Mesangial cell (primary cell): Measurements from ENCODE around the gene SLC35B4. TPM values are rescaled to one million over a fixed set of nuclear protein-coding genes. Genes with fewer than 3 reads are reported as not detected.

ENCODE experiments used
- total RNA-seq: library from RNA; depleted of rRNA; stranded (reverse); fragments of >200 nt; gene quantifications from 2 replicates; pipeline ENCODE4 v1.2.3, GENCODE V29; 2015

Gene SLC35B4
- 9.0 and 12.1 TPM in 2 replicates for total RNA-seq

GRCh38 chr7:134316539-134317344 is at the start of gene SLC35B4:
SLC35B4 (minus strand) TSS chr7:134316930; CDS start chr7:134316751, 179 bp downstream.

Other genes with a start within 250 kb of the SLC35B4 start
- 0.13 and 0.16 TPM in 2 replicates for gene LRGUK, start 189.6 kb downstream of the SLC35B4 start, total RNA-seq
- 86.6 and 109 TPM in 2 replicates for gene AKR1B1, start 142.2 kb upstream of the SLC35B4 start, total RNA-seq
- gene AKR1B10, start 210.6 kb upstream of the SLC35B4 start, total RNA-seq = not detected in 2 replicates
- gene AKR1B15, start 232.2 kb upstream of the SLC35B4 start, total RNA-seq = not detected in 2 replicates